K562 (cell line): Measurements from ENCODE around the gene MBOAT2. TPM values are rescaled to one million over a fixed set of nuclear protein-coding genes. Genes with fewer than 3 reads are reported as not detected.
A peak's percentile ranks its signal among the peaks of the same experiment; 100 is the strongest.
"Not testable (repeated sequence)": the region's sequence is repeated elsewhere in the genome, so short reads cannot be mapped to it uniquely, and the experiment has no call there.

Source experiments
- ATAC-seq: fragments of 200-7000 bp; cut with Tn5 transposase; 3 replicates; pipeline ENCODE4 v1.9.1; 2020; ENCODE audit warnings: moderate library complexity
- BruUV-seq: library from RNA; stranded (reverse); fragments of 400-500 nt; replicated peaks from 2 replicates; lab custom pipeline; 2021; lab: Mats Ljungman, UMichigan
- CTCF ChIA-PET: fragments of 300-600 bp; formaldehyde crosslinking; extraction: SDS; loops from one replicate; lab custom pipeline; 2021; ENCODE audit warnings: low intra/inter-chr PET ratio; lab: Yijun Ruan, JAX
- POLR2A ChIA-PET: fragments of 300-600, 350-650 bp; sonication (Branson Sonifier 250); formaldehyde crosslinking; extraction: SDS; loops from one replicate; lab custom pipeline; 2021; ENCODE audit warnings: antibody characterized with exemption, inconsistent platforms; lab: Yijun Ruan, JAX
- DNase-seq, 4 experiments: peaks; one replicate each; pipeline versions ENCODE4 v3.0.0 to v3.0.0-alpha.2; 2011 to 2018; ENCODE audit warnings: low spot score in 3 of 4, mixed read lengths in 3 of 4; ENCODE audit errors: extremely low read depth in 1 of 4
- FAIRE-seq: peaks from 2 replicates; lab custom pipeline; 2011; peaks lifted over from hg19 to GRCh38; lab: Jason Lieb, UNC
- H2AFZ ChIP-seq: 2 replicates; pipeline ENCODE4 v1.6.0; 2011; ENCODE audit warnings: low read depth, low read length, control low read depth, inconsistent platforms
- H3K27ac ChIP-seq: fragments of 200-600 bp; 3 replicates; pipeline ENCODE4 v1.8.0; 2011; ENCODE audit warnings: low read depth, mild to moderate bottlenecking, control low read depth, inconsistent platforms, low read length, moderate library complexity, mixed read lengths; ENCODE audit errors: extremely low read depth
- H3K27me3 ChIP-seq, 2 experiments: fragments of 300-600 bp in 1 of 2; 2 replicates in 1 of 2; 3 replicates in 1 of 2; pipeline versions ENCODE4 v1.6.0 to v1.8.0; 2011; ENCODE audit warnings: inconsistent platforms in 2 of 2, low read length in 2 of 2, mild to moderate bottlenecking in 1 of 2, mixed read lengths in 1 of 2, moderate library complexity in 1 of 2; ENCODE audit not compliant: control insufficient read depth in 2 of 2, insufficient read depth in 2 of 2
- H3K36me3 ChIP-seq: fragments of 300-600 bp; 3 replicates; pipeline ENCODE4 v1.8.0; 2011; ENCODE audit warnings: mild to moderate bottlenecking, low read length, inconsistent platforms; ENCODE audit not compliant: control insufficient read depth, insufficient read depth
- H3K4me1 ChIP-seq, 2 experiments: fragments of 200-600 bp in 1 of 2; replicated peaks in 1 of 2; 2 replicates in 1 of 2; 3 replicates in 1 of 2; pipeline versions ENCODE4 v1.5.1 to v1.8.0; 2011; ENCODE audit warnings: inconsistent platforms in 2 of 2, low read length in 2 of 2, mild to moderate bottlenecking in 1 of 2, mixed read lengths in 1 of 2, moderate library complexity in 1 of 2; ENCODE audit not compliant: control insufficient read depth in 2 of 2, insufficient read depth in 2 of 2
- H3K4me2 ChIP-seq: 2 replicates; pipeline ENCODE4 v1.6.1; 2011; ENCODE audit warnings: low read length, control low read depth, inconsistent platforms, mixed read lengths; ENCODE audit not compliant: insufficient read depth
- H3K4me3 ChIP-seq: fragments of 200-600 bp; sonication (generic), shearing (Covaris generic); 2 replicates; pipeline ENCODE4 v1.5.1; 2016; ENCODE audit warnings: control low read depth, inconsistent platforms
- H3K79me2 ChIP-seq: fragments of 200-600 bp; 3 replicates; pipeline ENCODE4 v1.8.0; 2011; ENCODE audit warnings: low read length, inconsistent platforms; ENCODE audit not compliant: control insufficient read depth, insufficient read depth
- H3K9ac ChIP-seq, 2 experiments: 2 replicates each; pipeline versions ENCODE4 v1.6.0 to v1.6.1; 2011; ENCODE audit warnings: low read depth in 2 of 2, low read length in 2 of 2, control low read depth in 1 of 2, inconsistent platforms in 1 of 2, mild to moderate bottlenecking in 1 of 2, mixed read lengths in 1 of 2; ENCODE audit not compliant: insufficient read depth in 1 of 2
- H3K9me1 ChIP-seq: one replicate; pipeline ENCODE4 v1.6.0; 2011; ENCODE audit warnings: inconsistent platforms, mild to moderate bottlenecking, low read length, moderate library complexity; ENCODE audit not compliant: control insufficient read depth, insufficient read depth
- H3K9me3 ChIP-seq: replicated peaks from 2 replicates; pipeline ENCODE4 v1.5.1; 2011; ENCODE audit warnings: low read depth, low read length, inconsistent platforms; ENCODE audit not compliant: control insufficient read depth, insufficient read depth
- H4K20me1 ChIP-seq: replicated peaks from 2 replicates; pipeline ENCODE4 v1.6.1; 2011; ENCODE audit warnings: low read length, inconsistent platforms, mixed read lengths; ENCODE audit not compliant: control insufficient read depth, insufficient read depth
- BRD4 ChIP-seq: fragments of 200-600 bp; sonication (generic); IDR thresholded peaks from 2 replicates; pipeline ENCODE4 v1.6.1; 2017; ENCODE audit warnings: inconsistent platforms
- ILF3 ChIP-seq: fragments of 450-650 bp; IDR thresholded peaks from 2 replicates; pipeline ENCODE4 v1.6.1; 2018; ENCODE audit warnings: antibody characterized with exemption, mild to moderate bottlenecking, moderate library complexity, borderline replicate concordance
- RFX1 ChIP-seq: fragments of 450-650 bp; IDR thresholded peaks from 2 replicates; pipeline ENCODE4 v1.6.1; 2016; ENCODE audit warnings: mild to moderate bottlenecking, moderate library complexity
- ZNF354B ChIP-seq: fragments of 250-450 bp; sonication (Bioruptor Pico); IDR thresholded peaks from 2 replicates; pipeline ENCODE4 v1.4.0; 2020
- ZNF507 ChIP-seq: conservative IDR thresholded peaks from 2 replicates; pipeline ENCODE4 v1.6.1; 2017; ENCODE audit warnings: missing genetic modification characterization, missing compliant biosample characterization
- WGBS: fragments of 100-300 bp; shearing (Covaris generic); methylation state at CpG from one replicate; pipeline ENCODE4 v1.1.6; 2016; ENCODE audit warnings: low coverage, mixed read lengths; ENCODE audit not compliant: insufficient coverage; ENCODE audit errors: missing lambda C conversion rate; 5-methylcytosine and 5-hydroxymethylcytosine counted together
- in situ Hi-C: fragments of 300-500 bp; cut with MboI; formaldehyde crosslinking; loops from 4 replicates; pipeline ENCODE4 v1.15.0; 2018; ENCODE audit warnings: inconsistent platforms, mixed read lengths
- intact Hi-C: fragments of 100-400 bp; cut with micrococcal nuclease; formaldehyde crosslinking; loops from 2 replicates; pipeline ENCODE4 v1.14.2; 2022
- polyA plus RNA-seq, 8 experiments: library from polyadenylated mRNA; depleted of rRNA in 4 of 8; stranded (reverse) in 5 of 8; unstranded in 3 of 8; fragments of >200 nt; fragmentation: Nextera tagmentation in 2 of 8; fragmentation: Illumina TruSeq in 1 of 8; extraction: Ambion mirVana in 2 of 8; extraction: Trizol in 1 of 8; gene quantifications; 2 replicates each; pipeline versions ENCODE4 v1.2.1 to v1.2.3, GENCODE V29; 2011 to 2014; ENCODE audit warnings: inconsistent platforms in 1 of 8, missing spikeins in 1 of 8
- total RNA-seq, 7 experiments: library from RNA; depleted of rRNA in 6 of 7; stranded (reverse); fragments of >200 nt in 6 of 7; fragmentation: Illumina TruSeq in 2 of 7; extraction: Trizol in 2 of 7; gene quantifications; 2 replicates each; pipeline versions ENCODE4 v1.2.1 to v1.2.3, GENCODE V29; 2011 to 2021; ENCODE audit warnings: low replicate concordance in 1 of 7
- TF ChIP-seq, protein P1 (sequence below): fragments of 450-650 bp; IDR thresholded peaks from 2 replicates; pipeline ENCODE4 v1.6.1; 2018; ENCODE audit not compliant: partially characterized antibody
- TF ChIP-seq, protein P2 (sequence below): fragments of 250-450 bp; sonication (Bioruptor Pico); IDR thresholded peaks from 2 replicates; pipeline ENCODE4 v1.8.0; 2022; ENCODE audit warnings: moderate library complexity, mild to moderate bottlenecking, inconsistent platforms

MBOAT2 gene
- total and polyA plus RNA-seq, 9 of the 15 experiments (the other 6 are each of a cell fraction or from before 2014, with no cell fraction given): 8.4 to 122 (median 27.6) TPM

DNA sequence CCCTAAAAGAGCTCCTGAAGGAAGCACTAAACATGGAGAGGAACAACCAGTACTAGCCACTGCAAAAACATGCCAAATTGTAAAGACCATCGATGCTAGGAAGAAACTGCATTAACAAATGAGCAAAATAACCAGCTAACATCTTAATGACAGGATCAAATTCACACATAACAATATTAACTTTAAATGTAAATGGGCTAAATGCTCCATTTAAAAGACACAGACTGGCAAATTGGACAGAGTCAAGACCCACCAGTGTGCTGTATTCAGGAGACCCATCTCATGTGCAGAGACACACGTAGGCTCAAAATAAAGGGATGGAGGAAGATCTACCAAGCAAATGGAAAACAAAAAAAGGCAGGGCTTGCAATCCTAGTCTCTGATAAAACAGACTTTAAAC, 34.1 kb downstream of the MBOAT2 start:
- FAIRE-seq, H3K36me3 ChIP-seq, H3K4me3 ChIP-seq, H3K27me3 ChIP-seq, H3K9ac ChIP-seq, ATAC-seq, in situ Hi-C loops, H4K20me1 ChIP-seq, H3K9me3 ChIP-seq, BruUV-seq, H3K27ac ChIP-seq, H3K4me2 ChIP-seq, H2AFZ ChIP-seq, CTCF ChIA-PET, intact Hi-C loops, DNase-seq, POLR2A ChIA-PET, H3K9me1 ChIP-seq: not testable (repeated sequence)
- WGBS: 74% methylated on average over 2 of the region's 2 CpGs
- peaks cover 0 to 16% of the 10 kb centered on the region in 2 experiments; a peak in 3 of 5 replicates for H3K4me1 ChIP-seq
- peaks cover 47% of the 10 kb centered on the region for H3K79me2 ChIP-seq
- TF ChIP-seq ZNF354B (CRISPR knock-in tag) (peak; percentile 28; the same call in 1 of the 2 replicates), ZNF507 (tag) (peak; percentile 92)

DNA sequence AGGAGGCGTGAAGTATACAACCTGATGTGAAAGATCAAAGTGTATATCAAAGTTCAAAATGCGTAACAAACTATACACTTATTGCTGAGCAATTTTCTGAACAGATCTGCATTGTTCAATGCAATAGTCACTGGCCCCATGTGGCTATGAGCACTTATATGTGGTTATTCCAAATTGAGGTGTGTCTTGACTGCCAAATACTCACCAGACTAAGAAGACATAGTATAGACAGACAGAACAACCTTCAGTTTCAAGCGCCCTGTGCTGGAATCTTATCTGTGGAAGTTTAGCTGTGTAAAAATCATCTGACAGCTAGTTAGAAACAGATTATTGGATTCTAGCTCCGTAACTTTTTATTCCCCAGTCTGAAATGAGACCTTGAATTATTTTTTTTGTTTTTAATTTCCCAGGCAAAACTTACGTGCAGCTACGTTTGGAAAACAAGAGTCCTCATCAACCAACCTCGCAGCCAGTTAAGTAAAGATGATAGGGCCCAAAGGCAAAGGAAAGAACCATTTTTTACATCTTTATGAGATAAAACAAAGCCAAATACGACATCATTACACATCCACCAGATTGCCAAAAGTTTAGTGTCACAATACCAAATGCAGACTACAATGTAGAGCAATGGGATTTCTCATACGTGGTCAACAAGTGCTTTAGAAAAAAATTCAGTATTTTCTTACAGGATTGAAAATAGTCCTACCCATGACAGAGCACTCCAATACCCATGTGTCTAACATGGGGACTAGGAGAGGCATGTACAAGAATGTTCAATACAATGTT, 37.2 kb downstream of the MBOAT2 start:
- peak in 2 of 4 experiments; percentile 17 to 37 for DNase-seq
- CTCF ChIA-PET: interaction anchor here (0.8 kb wide), 1 partner anchor 144 kb away, joined by 3 read pairs; no protein-coding TSS in a partner anchor
- H2AFZ ChIP-seq: peak overlapping the region; percentile 29
- peak overlapping the region; percentile 58; the same call in 1 of the 2 replicates for H3K4me2 ChIP-seq
- H3K9me3 ChIP-seq: no peaks in the 10 kb centered on the region
- in situ Hi-C loops: no loop called here
- H3K36me3 ChIP-seq: 0 out of 3 replicates have a peak, but pooled peaks cover 3% of the 10 kb centered on the region
- intact Hi-C loops: no loop called here
- ATAC-seq: peak; percentile 88
- H3K79me2 ChIP-seq: peaks cover 63% of the 10 kb centered on the region
- WGBS: 31% methylated on average over 9 of the region's 9 CpGs
- no peaks in the 10 kb centered on the region for H3K27me3 ChIP-seq
- H3K4me1 ChIP-seq: peaks cover 0 to 16% of the 10 kb centered on the region in 2 experiments; a peak in 3 of 5 replicates
- H3K9me1 ChIP-seq: no peaks in the 10 kb centered on the region
- no peak overlapping the region for H3K4me3 ChIP-seq
- H4K20me1 ChIP-seq: no peaks in the 10 kb centered on the region
- H3K27ac ChIP-seq: peak overlapping the region; percentile 32
- H3K9ac ChIP-seq: peak overlapping the region in 1 of 2 experiments; percentile 25; a peak in 1 of 4 replicates
- FAIRE-seq: peak; percentile 37
- BruUV-seq: no TSS peak
- POLR2A ChIA-PET: interaction anchor here (0.7 to 1.6 kb wide), 3 partner anchors 11 to 263 kb away, joined by 3 to 6 read pairs (median 4); no protein-coding TSS in a partner anchor
- TF ChIP-seq RFX1 (no peak), ILF3 (no peak), BRD4 (0 out of 2 replicates have a peak, but pooled peaks have one; percentile 42)
- TF ChIP-seq, protein P1, sequence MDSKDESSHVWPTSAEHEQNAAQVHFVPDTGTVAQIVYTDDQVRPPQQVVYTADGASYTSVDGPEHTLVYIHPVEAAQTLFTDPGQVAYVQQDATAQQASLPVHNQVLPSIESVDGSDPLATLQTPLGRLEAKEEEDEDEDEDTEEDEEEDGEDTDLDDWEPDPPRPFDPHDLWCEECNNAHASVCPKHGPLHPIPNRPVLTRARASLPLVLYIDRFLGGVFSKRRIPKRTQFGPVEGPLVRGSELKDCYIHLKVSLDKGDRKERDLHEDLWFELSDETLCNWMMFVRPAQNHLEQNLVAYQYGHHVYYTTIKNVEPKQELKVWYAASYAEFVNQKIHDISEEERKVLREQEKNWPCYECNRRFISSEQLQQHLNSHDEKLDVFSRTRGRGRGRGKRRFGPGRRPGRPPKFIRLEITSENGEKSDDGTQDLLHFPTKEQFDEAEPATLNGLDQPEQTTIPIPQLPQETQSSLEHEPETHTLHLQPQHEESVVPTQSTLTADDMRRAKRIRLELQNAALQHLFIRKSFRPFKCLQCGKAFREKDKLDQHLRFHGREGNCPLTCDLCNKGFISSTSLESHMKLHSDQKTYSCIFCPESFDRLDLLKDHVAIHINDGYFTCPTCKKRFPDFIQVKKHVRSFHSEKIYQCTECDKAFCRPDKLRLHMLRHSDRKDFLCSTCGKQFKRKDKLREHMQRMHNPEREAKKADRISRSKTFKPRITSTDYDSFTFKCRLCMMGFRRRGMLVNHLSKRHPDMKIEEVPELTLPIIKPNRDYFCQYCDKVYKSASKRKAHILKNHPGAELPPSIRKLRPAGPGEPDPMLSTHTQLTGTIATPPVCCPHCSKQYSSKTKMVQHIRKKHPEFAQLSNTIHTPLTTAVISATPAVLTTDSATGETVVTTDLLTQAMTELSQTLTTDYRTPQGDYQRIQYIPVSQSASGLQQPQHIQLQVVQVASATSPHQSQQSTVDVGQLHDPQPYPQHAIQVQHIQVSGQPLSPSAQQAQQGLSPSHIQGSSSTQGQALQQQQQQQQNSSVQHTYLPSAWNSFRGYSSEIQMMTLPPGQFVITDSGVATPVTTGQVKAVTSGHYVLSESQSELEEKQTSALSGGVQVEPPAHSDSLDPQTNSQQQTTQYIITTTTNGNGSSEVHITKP: peak; percentile 59
- TF ChIP-seq, protein P2, sequence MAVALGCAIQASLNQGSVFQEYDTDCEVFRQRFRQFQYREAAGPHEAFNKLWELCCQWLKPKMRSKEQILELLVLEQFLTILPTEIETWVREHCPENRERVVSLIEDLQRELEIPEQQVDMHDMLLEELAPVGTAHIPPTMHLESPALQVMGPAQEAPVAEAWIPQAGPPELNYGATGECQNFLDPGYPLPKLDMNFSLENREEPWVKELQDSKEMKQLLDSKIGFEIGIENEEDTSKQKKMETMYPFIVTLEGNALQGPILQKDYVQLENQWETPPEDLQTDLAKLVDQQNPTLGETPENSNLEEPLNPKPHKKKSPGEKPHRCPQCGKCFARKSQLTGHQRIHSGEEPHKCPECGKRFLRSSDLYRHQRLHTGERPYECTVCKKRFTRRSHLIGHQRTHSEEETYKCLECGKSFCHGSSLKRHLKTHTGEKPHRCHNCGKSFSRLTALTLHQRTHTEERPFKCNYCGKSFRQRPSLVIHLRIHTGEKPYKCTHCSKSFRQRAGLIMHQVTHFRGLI (CRISPR knock-in tag): no peak
